Fibroblast of mammary gland (primary cell): Measurements from ENCODE around the gene KRTAP13-4.

ENCODE experiments used
- DNase-seq: peaks from one replicate; pipeline ENCODE4 v3.0.0-alpha.2; 2010; ENCODE audit warnings: low read depth
- H3K4me3 ChIP-seq: 2 replicates; pipeline ENCODE4 v1.5.1; 2011; ENCODE audit warnings: low read depth, mild to moderate bottlenecking, low read length, moderate library complexity; ENCODE audit not compliant: control insufficient read depth
- TF ChIP-seq, protein P1 (sequence below): conservative IDR thresholded peaks from 2 replicates; pipeline ENCODE4 v1.5.1; 2011; ENCODE audit warnings: low read depth, low read length, inconsistent platforms; ENCODE audit not compliant: control insufficient read depth, insufficient read depth

Gene KRTAP13-4

DNA sequence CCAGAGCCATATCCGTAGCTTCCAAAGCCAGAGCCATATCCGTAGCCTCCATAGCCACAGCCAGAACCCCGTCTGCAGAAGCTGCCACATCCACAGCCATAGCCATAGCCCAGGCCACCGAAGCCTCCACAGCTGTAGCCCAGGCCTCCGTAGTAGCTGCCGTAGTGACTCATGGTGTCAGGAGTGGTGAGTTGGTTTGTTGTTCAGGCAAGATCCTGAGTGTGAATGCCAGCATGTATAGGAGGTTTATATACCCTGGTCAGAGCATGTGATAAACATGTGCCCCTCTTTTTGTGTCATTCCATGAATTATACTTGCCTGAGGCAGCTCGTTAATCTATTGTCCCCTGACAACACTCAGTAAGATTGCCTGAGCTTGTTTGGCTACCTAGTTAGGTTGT is 50.1 kb downstream of the KRTAP13-4 start, which contains the start of gene KRTAP19-1:
Gene KRTAP19-1, minus strand, starts transcription at position 223 of the 400 bp plus-strand sequence. Its CDS starts 50 bp downstream, at position 173.
- H3K4me3 ChIP-seq = no peak within 1 kb of the TSS
- no peak for DNase-seq
- TF ChIP-seq, protein P1, sequence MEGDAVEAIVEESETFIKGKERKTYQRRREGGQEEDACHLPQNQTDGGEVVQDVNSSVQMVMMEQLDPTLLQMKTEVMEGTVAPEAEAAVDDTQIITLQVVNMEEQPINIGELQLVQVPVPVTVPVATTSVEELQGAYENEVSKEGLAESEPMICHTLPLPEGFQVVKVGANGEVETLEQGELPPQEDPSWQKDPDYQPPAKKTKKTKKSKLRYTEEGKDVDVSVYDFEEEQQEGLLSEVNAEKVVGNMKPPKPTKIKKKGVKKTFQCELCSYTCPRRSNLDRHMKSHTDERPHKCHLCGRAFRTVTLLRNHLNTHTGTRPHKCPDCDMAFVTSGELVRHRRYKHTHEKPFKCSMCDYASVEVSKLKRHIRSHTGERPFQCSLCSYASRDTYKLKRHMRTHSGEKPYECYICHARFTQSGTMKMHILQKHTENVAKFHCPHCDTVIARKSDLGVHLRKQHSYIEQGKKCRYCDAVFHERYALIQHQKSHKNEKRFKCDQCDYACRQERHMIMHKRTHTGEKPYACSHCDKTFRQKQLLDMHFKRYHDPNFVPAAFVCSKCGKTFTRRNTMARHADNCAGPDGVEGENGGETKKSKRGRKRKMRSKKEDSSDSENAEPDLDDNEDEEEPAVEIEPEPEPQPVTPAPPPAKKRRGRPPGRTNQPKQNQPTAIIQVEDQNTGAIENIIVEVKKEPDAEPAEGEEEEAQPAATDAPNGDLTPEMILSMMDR = no peak
